HG02759 (cell line): ENCODE results near the gene BCL11B.

ENCODE experiments used
- ATAC-seq: cut with Tn5 transposase; IDR thresholded peaks from one replicate; pipeline ENCODE4 v1.9.1; 2021; ENCODE audit warnings: mild to moderate bottlenecking, moderate library complexity; ENCODE audit not compliant: unreplicated experiment

The BCL11B gene

GRCh38 chr14:99185436-99186068 is 86.4 kb downstream of the BCL11B start:
- no peak for ATAC-seq

GRCh38 chr14:99183716-99184115 is 88.3 kb downstream of the BCL11B start:
- ATAC-seq, result no peak

- ATAC-seq, result no peak
Measured at GRCh38 chr14:99183311-99183710, 88.7 kb downstream of the BCL11B start.

- no peak for ATAC-seq
Measured at GRCh38 chr14:99182548-99183250, 89.3 kb downstream of the BCL11B start.

- no peak for ATAC-seq
Measured at GRCh38 chr14:99181804-99182520, 90.0 kb downstream of the BCL11B start.

GRCh38 chr14:99181241-99181640 is 90.8 kb downstream of the BCL11B start:
- no peak for ATAC-seq

- ATAC-seq, result no peak
Measured at GRCh38 chr14:99179946-99180345, 92.1 kb downstream of the BCL11B start.

GRCh38 chr14:99179506-99179905 is 92.5 kb downstream of the BCL11B start:
- ATAC-seq, result no peak

- no peak for ATAC-seq
Measured at GRCh38 chr14:99177886-99178835, 93.8 kb downstream of the BCL11B start.

- no peak for ATAC-seq
Measured at GRCh38 chr14:99177046-99177655, 94.8 kb downstream of the BCL11B start.

- no peak for ATAC-seq
Measured at GRCh38 chr14:99176156-99176945, 95.6 kb downstream of the BCL11B start.

- ATAC-seq, result no peak
Measured at GRCh38 chr14:99175331-99176155, 96.5 kb downstream of the BCL11B start.

- ATAC-seq, result no peak
Measured at GRCh38 chr14:99174770-99175319, 97.2 kb downstream of the BCL11B start.

GRCh38 chr14:99174081-99174769 is 97.8 kb downstream of the BCL11B start:
- ATAC-seq, result no peak

- no peak for ATAC-seq
Measured at GRCh38 chr14:99173506-99173905, 98.5 kb downstream of the BCL11B start.

GRCh38 chr14:99173086-99173485 is 98.9 kb downstream of the BCL11B start:
- ATAC-seq, result no peak

- ATAC-seq, result no peak
Measured at GRCh38 chr14:99171396-99171795, 100.6 kb downstream of the BCL11B start.

GRCh38 chr14:99169776-99170356 is 102.1 kb downstream of the BCL11B start:
- ATAC-seq, result no peak
